Stimulated activated CD8-positive, alpha-beta memory T cell treated with anti-CD3 and anti-CD28 coated beads, Interleukin-15, amount 100 ng/mL, for 48 hours (primary cell): ENCODE results near the gene NSD2.
"Not testable (repeated sequence)": the region's sequence is repeated elsewhere in the genome, so short reads cannot be mapped to it uniquely, and the experiment has no call there.

ENCODE experiments used
- DNase-seq, 2 donors: peaks; one replicate each; pipeline ENCODE4 v3.0.0-alpha.2; 2020; ENCODE audit warnings: low read depth in 2 of 2

Gene NSD2

GRCh38 chr4:2003361-2003760, 132.2 kb downstream of the NSD2 start:
- not testable (repeated sequence) for DNase-seq

- no peak for DNase-seq
Measured at GRCh38 chr4:2006367-2006766, 135.2 kb downstream of the NSD2 start.

- no peak for DNase-seq
Measured at GRCh38 chr4:2006956-2007653, 135.9 kb downstream of the NSD2 start.

- no peak for DNase-seq
Measured at GRCh38 chr4:2007804-2008670, 136.8 kb downstream of the NSD2 start.

- DNase-seq: no peak
Measured at GRCh38 chr4:2008671-2008920, 137.4 kb downstream of the NSD2 start.

- peak; percentile 89 to 90 for DNase-seq
Measured at GRCh38 chr4:2008921-2009650, 137.9 kb downstream of the NSD2 start, which contains the start of gene NELFA. NELFA (minus strand) TSS chr4:2008974; CDS start chr4:2008959, 15 bp downstream.

GRCh38 chr4:2009651-2010233, 138.5 kb downstream of the NSD2 start:
- peak; percentile 16 to 23 for DNase-seq

- no peak for DNase-seq
Measured at GRCh38 chr4:2011583-2011982, 140.4 kb downstream of the NSD2 start.

GRCh38 chr4:2015008-2015407, 143.8 kb downstream of the NSD2 start:
- no peak for DNase-seq

GRCh38 chr4:2021358-2022018, 150.3 kb downstream of the NSD2 start:
- DNase-seq: not testable (repeated sequence)

- no peak for DNase-seq
Measured at GRCh38 chr4:2024683-2025082, 153.5 kb downstream of the NSD2 start.

GRCh38 chr4:2025817-2026216, 154.6 kb downstream of the NSD2 start:
- DNase-seq: no peak

GRCh38 chr4:2027120-2027519, 155.9 kb downstream of the NSD2 start:
- DNase-seq: not testable (repeated sequence)

- DNase-seq: not testable (repeated sequence)
Measured at GRCh38 chr4:2031161-2031560, 160.0 kb downstream of the NSD2 start.
